ENCODE results near the gene ZNF44.

Gene ZNF44

DNA sequence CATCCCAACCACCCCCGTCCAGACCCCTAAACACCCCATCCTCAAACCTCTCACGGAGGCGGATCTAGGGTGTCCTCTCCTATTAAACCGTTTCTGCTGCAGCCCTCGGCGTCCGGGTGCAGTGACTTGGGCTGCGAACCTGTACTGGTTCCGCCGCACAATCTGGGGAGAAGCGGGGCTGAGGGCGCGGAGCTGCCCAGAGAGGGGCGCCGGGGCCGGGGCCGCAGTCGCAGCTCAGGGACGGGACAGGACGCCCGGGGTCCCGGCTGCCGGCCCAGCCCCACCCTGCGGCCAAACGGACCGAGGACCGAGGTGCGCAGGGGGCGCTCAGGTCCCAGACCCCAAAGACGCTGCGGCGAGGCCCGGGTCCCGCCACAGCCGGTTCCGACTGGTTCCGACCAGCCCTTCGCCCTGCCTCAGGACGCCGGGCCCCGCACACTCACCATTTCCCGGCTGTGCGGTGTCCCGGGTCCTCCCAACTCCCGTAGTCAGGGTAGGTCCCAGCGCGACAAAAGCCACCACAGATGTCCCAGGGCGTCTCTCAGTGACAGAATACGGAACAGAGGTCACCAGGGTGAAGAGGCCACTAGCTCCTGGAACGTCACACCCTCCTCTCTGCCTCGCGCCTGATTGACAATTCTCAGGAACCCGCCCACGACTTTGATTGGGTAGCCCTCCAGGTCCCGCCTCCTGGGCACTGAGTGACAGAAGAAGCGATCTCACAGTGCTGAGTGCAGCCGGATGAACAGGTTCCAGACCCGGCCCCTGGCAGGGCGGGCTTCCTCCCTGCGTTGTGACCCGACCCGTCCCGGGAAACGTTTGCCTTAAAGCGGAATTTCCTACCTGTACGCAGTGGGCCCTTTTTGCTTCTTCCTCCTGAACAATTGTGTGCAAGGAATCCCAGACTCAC, at the start of gene ZNF44 (continued):
- TF ChIP-seq, protein P1, sequence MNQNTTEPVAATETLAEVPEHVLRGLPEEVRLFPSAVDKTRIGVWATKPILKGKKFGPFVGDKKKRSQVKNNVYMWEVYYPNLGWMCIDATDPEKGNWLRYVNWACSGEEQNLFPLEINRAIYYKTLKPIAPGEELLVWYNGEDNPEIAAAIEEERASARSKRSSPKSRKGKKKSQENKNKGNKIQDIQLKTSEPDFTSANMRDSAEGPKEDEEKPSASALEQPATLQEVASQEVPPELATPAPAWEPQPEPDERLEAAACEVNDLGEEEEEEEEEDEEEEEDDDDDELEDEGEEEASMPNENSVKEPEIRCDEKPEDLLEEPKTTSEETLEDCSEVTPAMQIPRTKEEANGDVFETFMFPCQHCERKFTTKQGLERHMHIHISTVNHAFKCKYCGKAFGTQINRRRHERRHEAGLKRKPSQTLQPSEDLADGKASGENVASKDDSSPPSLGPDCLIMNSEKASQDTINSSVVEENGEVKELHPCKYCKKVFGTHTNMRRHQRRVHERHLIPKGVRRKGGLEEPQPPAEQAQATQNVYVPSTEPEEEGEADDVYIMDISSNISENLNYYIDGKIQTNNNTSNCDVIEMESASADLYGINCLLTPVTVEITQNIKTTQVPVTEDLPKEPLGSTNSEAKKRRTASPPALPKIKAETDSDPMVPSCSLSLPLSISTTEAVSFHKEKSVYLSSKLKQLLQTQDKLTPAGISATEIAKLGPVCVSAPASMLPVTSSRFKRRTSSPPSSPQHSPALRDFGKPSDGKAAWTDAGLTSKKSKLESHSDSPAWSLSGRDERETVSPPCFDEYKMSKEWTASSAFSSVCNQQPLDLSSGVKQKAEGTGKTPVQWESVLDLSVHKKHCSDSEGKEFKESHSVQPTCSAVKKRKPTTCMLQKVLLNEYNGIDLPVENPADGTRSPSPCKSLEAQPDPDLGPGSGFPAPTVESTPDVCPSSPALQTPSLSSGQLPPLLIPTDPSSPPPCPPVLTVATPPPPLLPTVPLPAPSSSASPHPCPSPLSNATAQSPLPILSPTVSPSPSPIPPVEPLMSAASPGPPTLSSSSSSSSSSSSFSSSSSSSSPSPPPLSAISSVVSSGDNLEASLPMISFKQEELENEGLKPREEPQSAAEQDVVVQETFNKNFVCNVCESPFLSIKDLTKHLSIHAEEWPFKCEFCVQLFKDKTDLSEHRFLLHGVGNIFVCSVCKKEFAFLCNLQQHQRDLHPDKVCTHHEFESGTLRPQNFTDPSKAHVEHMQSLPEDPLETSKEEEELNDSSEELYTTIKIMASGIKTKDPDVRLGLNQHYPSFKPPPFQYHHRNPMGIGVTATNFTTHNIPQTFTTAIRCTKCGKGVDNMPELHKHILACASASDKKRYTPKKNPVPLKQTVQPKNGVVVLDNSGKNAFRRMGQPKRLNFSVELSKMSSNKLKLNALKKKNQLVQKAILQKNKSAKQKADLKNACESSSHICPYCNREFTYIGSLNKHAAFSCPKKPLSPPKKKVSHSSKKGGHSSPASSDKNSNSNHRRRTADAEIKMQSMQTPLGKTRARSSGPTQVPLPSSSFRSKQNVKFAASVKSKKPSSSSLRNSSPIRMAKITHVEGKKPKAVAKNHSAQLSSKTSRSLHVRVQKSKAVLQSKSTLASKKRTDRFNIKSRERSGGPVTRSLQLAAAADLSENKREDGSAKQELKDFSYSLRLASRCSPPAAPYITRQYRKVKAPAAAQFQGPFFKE (tag by site-specific recombination; IDR thresholded peaks at IDR 0.05; ENCODE audit: borderline replicate concordance) = no peak

DNA sequence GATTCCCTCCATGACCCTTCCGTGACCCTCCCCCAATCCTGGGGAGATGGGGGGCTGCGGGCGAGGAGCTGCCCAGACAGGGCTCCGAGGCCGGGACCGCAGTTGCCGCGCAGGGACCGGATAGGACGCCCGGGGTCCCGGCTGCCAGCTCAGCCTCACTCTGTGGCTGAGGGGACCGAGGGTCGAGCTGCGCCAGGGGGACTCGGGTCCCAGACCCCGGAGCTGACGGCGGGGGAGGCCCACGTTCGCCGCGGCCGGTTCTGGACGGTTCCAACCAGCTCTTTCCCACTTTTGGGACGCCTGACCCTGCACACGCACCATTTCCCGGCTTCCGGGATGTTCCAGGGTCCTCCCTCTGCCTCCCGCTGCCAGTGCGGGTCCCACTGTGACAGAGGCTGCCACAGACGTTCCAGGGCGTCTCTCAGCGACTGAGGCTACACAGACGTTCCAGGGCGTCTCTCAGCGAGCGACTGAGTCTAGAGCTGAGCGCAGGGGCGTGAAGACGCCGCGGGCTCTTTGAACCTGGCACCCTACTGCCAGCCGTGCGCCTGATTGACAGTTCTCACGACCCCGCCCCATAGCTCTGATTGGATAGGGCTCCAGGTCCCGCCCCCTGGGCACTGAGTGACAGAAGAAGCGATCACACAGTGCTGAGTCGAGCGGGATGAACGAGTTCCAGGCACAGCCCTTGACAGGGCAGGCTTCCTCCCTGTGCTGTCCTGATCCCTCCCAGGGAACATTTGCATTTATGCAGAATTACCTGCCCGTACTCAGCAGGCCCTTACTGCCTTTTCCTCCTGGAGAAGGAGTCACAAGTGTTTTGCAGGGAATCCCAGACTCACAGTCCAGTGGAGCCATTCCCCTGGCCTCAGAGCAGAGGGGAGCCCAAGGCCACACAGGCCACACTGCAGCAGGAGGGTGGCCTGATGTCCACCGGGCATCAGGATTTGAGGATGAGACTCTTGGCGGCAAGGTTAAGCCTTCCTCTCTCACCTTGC, 38.8 kb upstream of the ZNF44 start, which contains the start of gene ZNF563:
ZNF563 (minus strand) TSS at position 472 of the 998 bp plus-strand sequence; CDS start at position 321, 151 bp downstream.
- Histone ChIP-seq H3K27ac (ENCODE audit: extremely low read depth, low read depth, low read length) (no peak within 1 kb of the TSS), H3K4me1 (ENCODE audit: control insufficient read depth, insufficient read depth, low read length) (no peaks in the 10 kb centered on the region), H3K4me3 (ENCODE audit: low read depth, low read length) (peak within 1 kb of the TSS; percentile 79), H3K9me3 (ENCODE audit: control insufficient read depth, insufficient read depth, low read depth, low read length) (no peaks in the 10 kb centered on the region), H3K36me3 (ENCODE audit: control insufficient read depth in 2 of 2, insufficient read depth in 1 of 2, low read length in 2 of 2) (no peaks in the 10 kb centered on the region)
- CTCF ChIA-PET = interaction anchor here (0.9 to 1.4 kb wide), 3 partner anchors 16 to 273 kb away, joined by 3 to 4 read pairs (median 3); no protein-coding TSS in a partner anchor
- POLR2A ChIA-PET = interaction anchor here (0.5 to 2.0 kb wide), 24 partner anchors 11 to 600 kb away, joined by 3 to 28 read pairs (median 4); partner anchors contain the start of genes FARSA, ZNF136, ZNF433 and ZNF44
- TF ChIP-seq, protein P2, sequence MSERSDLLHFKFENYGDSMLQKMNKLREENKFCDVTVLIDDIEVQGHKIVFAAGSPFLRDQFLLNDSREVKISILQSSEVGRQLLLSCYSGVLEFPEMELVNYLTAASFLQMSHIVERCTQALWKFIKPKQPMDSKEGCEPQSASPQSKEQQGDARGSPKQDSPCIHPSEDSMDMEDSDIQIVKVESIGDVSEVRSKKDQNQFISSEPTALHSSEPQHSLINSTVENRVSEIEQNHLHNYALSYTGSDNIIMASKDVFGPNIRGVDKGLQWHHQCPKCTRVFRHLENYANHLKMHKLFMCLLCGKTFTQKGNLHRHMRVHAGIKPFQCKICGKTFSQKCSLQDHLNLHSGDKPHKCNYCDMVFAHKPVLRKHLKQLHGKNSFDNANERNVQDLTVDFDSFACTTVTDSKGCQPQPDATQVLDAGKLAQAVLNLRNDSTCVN (tag by site-specific recombination; optimal IDR thresholded peaks at IDR 0.05) = peak; percentile 9
- TF ChIP-seq KLF16 (tag by site-specific recombination; IDR thresholded peaks at IDR 0.05) = no peak
- no peak for TF ChIP-seq ZNF184 (tag by site-specific recombination; IDR thresholded peaks at IDR 0.05)
- peak; percentile 89 for TF ChIP-seq TCF7L2 (IDR thresholded peaks at IDR 0.05; ENCODE audit: borderline replicate concordance, low read depth, low read length)
- TF ChIP-seq ZNF132 (tag by site-specific recombination; IDR thresholded peaks at IDR 0.05; ENCODE audit: borderline replicate concordance) = no peak
- no peak; the same call in 1 of the 2 replicates for TF ChIP-seq KLF1 (tag by site-specific recombination; IDR thresholded peaks at IDR 0.05)
- TF ChIP-seq ZNF600 (tag by site-specific recombination; IDR thresholded peaks at IDR 0.05) = peak; percentile 54; the same call in 1 of the 2 replicates
- TF ChIP-seq ZNF341 (tag by site-specific recombination; IDR thresholded peaks at IDR 0.05; ENCODE audit: low read depth) = peak; percentile 94
- no peak for TF ChIP-seq ZNF658 (tag by site-specific recombination; IDR thresholded peaks at IDR 0.05)
- TF ChIP-seq KLF8 (tag by site-specific recombination; IDR thresholded peaks at IDR 0.05) = peak; percentile 41; the same call in 1 of the 2 replicates
- peak; percentile 79 for TF ChIP-seq ZBTB17 (tag by site-specific recombination; IDR thresholded peaks at IDR 0.05)
- peak; percentile 53 for TF ChIP-seq ZBTB8A (tag by site-specific recombination; IDR thresholded peaks at IDR 0.05)
- TF ChIP-seq ZNF335 (tag by site-specific recombination; conservative IDR thresholded peaks at IDR 0.05) = 0 out of 2 replicates have a peak, but pooled peaks have one; percentile 19
- TF ChIP-seq ZNF521 (tag by site-specific recombination; IDR thresholded peaks at IDR 0.05) = no peak
- TF ChIP-seq, protein P3, sequence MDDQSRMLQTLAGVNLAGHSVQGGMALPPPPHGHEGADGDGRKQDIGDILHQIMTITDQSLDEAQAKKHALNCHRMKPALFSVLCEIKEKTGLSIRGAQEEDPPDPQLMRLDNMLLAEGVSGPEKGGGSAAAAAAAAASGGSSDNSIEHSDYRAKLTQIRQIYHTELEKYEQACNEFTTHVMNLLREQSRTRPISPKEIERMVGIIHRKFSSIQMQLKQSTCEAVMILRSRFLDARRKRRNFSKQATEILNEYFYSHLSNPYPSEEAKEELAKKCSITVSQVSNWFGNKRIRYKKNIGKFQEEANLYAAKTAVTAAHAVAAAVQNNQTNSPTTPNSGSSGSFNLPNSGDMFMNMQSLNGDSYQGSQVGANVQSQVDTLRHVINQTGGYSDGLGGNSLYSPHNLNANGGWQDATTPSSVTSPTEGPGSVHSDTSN (CRISPR knock-in tag; IDR thresholded peaks at IDR 0.05) = 0 out of 2 replicates have a peak, but pooled peaks have one; percentile 89
- TF ChIP-seq, protein P4, sequence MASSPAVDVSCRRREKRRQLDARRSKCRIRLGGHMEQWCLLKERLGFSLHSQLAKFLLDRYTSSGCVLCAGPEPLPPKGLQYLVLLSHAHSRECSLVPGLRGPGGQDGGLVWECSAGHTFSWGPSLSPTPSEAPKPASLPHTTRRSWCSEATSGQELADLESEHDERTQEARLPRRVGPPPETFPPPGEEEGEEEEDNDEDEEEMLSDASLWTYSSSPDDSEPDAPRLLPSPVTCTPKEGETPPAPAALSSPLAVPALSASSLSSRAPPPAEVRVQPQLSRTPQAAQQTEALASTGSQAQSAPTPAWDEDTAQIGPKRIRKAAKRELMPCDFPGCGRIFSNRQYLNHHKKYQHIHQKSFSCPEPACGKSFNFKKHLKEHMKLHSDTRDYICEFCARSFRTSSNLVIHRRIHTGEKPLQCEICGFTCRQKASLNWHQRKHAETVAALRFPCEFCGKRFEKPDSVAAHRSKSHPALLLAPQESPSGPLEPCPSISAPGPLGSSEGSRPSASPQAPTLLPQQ (tag by site-specific recombination; IDR thresholded peaks at IDR 0.05) = 0 out of 2 replicates have a peak, but pooled peaks have one; percentile 27
- no peak for TF ChIP-seq ZNF791 (tag by site-specific recombination; IDR thresholded peaks at IDR 0.05)
- 0 out of 2 replicates have a peak, but pooled peaks have one; percentile 39 for TF ChIP-seq ZXDB (tag by site-specific recombination; IDR thresholded peaks at IDR 0.05)
- TF ChIP-seq ZIC2 (tag by site-specific recombination; IDR thresholded peaks at IDR 0.05) = peak; percentile 87
- no peak for TF ChIP-seq BCL11A (tag by site-specific recombination; IDR thresholded peaks at IDR 0.05; ENCODE audit: low read depth)
- no peak for TF ChIP-seq TRIM28 (IDR thresholded peaks at IDR 0.05; ENCODE audit: borderline replicate concordance, low read length)
- TF ChIP-seq ZFP69B (tag by site-specific recombination; IDR thresholded peaks at IDR 0.05) = peak; percentile 76; the same call in 1 of the 2 replicates
- TF ChIP-seq SP2 (tag by site-specific recombination; IDR thresholded peaks at IDR 0.05) = peak; percentile 91
